WTC11 (cell line): ENCODE results near the gene PTPRB. TPM values are rescaled to one million over a fixed set of nuclear protein-coding genes. Genes with fewer than 3 reads are reported as not detected.

Experiments used
- ATAC-seq: fragments of 200-7000 bp; cut with Tn5 transposase; 2 replicates; pipeline ENCODE4 v1.10.0; 2021; ENCODE audit warnings: mild to moderate bottlenecking, moderate library complexity
- CTCF ChIA-PET: fragments of 300-600 bp; sonication (Branson Sonifier 250); formaldehyde crosslinking; loops from one replicate; lab custom pipeline; 2021; ENCODE audit warnings: antibody characterized with exemption; lab: Charles Lee
- POLR2A ChIA-PET: fragments of 350-600 bp; sonication (Branson Sonifier 250); formaldehyde crosslinking; loops from one replicate; lab custom pipeline; 2021; ENCODE audit warnings: antibody characterized with exemption; lab: Charles Lee
- DNase-seq: peaks from one replicate; pipeline ENCODE4 v3.0.0; 2021; ENCODE audit warnings: low spot score
- H3K27ac Mint-ChIP-seq: 2 replicates; pipeline ENCODE4 v1.8.0; 2021; ENCODE audit warnings: mixed read lengths
- H3K27me3 Mint-ChIP-seq: 2 replicates; pipeline ENCODE4 v1.8.0; 2021; ENCODE audit warnings: low read depth, mild to moderate bottlenecking, moderate library complexity, mixed read lengths
- H3K36me3 Mint-ChIP-seq: 2 replicates; pipeline ENCODE4 v1.8.0; 2021; ENCODE audit warnings: mixed read lengths
- H3K4me1 Mint-ChIP-seq: 2 replicates; pipeline ENCODE4 v1.8.0; 2022; ENCODE audit warnings: mixed read lengths
- H3K4me3 Mint-ChIP-seq: 2 replicates; pipeline ENCODE4 v1.8.0; 2021; ENCODE audit warnings: mild to moderate bottlenecking, moderate library complexity, mixed read lengths
- H3K9me3 Mint-ChIP-seq: 2 replicates; pipeline ENCODE4 v1.8.0; 2021; ENCODE audit warnings: mixed read lengths
- AR ChIP-seq: fragments of 250-450 bp; sonication (Bioruptor Pico); IDR thresholded peaks from 2 replicates; pipeline ENCODE4 v1.9.0; 2021; ENCODE audit warnings: mild to moderate bottlenecking
- ARID4B ChIP-seq: sonication (generic); formaldehyde crosslinking; IDR thresholded peaks from 2 replicates; pipeline ENCODE4 v1.8.0; 2023; ENCODE audit warnings: missing genetic modification reagents, mild to moderate bottlenecking, borderline replicate concordance
- CDX4 ChIP-seq: fragments of 250-450 bp; sonication (Bioruptor Pico); IDR thresholded peaks from 2 replicates; pipeline ENCODE4 v1.9.0; 2021; ENCODE audit warnings: moderate library complexity, mild to moderate bottlenecking, inconsistent platforms, borderline replicate concordance
- FOXJ3 ChIP-seq: sonication (generic); formaldehyde crosslinking; IDR thresholded peaks from 2 replicates; pipeline ENCODE4 v1.9.0; 2021; ENCODE audit warnings: missing genetic modification reagents, mild to moderate bottlenecking, borderline replicate concordance
- JAZF1 ChIP-seq: fragments of 250-450 bp; sonication (Bioruptor Pico); IDR thresholded peaks from 2 replicates; pipeline ENCODE4 v1.9.0; 2021; ENCODE audit warnings: moderate library complexity, mild to moderate bottlenecking, inconsistent platforms
- JUN ChIP-seq: sonication (generic); formaldehyde crosslinking; IDR thresholded peaks from 2 replicates; pipeline ENCODE4 v1.8.0; 2023; ENCODE audit warnings: mild to moderate bottlenecking, missing genetic modification reagents
- NFATC4 ChIP-seq: fragments of 250-450 bp; sonication (Bioruptor Pico); IDR thresholded peaks from 2 replicates; pipeline ENCODE4 v1.9.0; 2021; ENCODE audit warnings: mild to moderate bottlenecking
- NFE2L1 ChIP-seq: sonication (generic); formaldehyde crosslinking; IDR thresholded peaks from 2 replicates; pipeline ENCODE4 v1.8.1; 2023; ENCODE audit warnings: missing genetic modification reagents
- OVOL2 ChIP-seq: fragments of 250-450 bp; sonication (Bioruptor Pico); IDR thresholded peaks from 2 replicates; pipeline ENCODE4 v1.9.0; 2021; ENCODE audit warnings: mild to moderate bottlenecking, borderline replicate concordance
- PRRX2 ChIP-seq: fragments of 250-450 bp; sonication (Bioruptor Pico); IDR thresholded peaks from 2 replicates; pipeline ENCODE4 v1.8.0; 2021; ENCODE audit warnings: mild to moderate bottlenecking
- RORB ChIP-seq: fragments of 250-450 bp; sonication (Bioruptor Pico); IDR thresholded peaks from 2 replicates; pipeline ENCODE4 v1.9.0; 2021; ENCODE audit warnings: mild to moderate bottlenecking
- SOX15 ChIP-seq: fragments of 250-450 bp; sonication (Bioruptor Pico); IDR thresholded peaks from 2 replicates; pipeline ENCODE4 v1.9.0; 2021; ENCODE audit warnings: mild to moderate bottlenecking
- TCF7 ChIP-seq: sonication (generic); formaldehyde crosslinking; IDR thresholded peaks from 2 replicates; pipeline ENCODE4 v1.8.0; 2022; ENCODE audit warnings: mild to moderate bottlenecking, low read depth, missing genetic modification reagents, moderate library complexity
- TEAD4 ChIP-seq: sonication (generic); formaldehyde crosslinking; IDR thresholded peaks from 2 replicates; pipeline ENCODE4 v1.8.0; 2022; ENCODE audit warnings: mild to moderate bottlenecking, missing genetic modification reagents
- TP53 ChIP-seq: sonication (generic); formaldehyde crosslinking; IDR thresholded peaks from 2 replicates; pipeline ENCODE4 v1.8.1; 2023; ENCODE audit warnings: mild to moderate bottlenecking, missing genetic modification reagents
- ZBTB43 ChIP-seq: sonication (generic); formaldehyde crosslinking; IDR thresholded peaks from 2 replicates; pipeline ENCODE4 v1.8.1; 2023; ENCODE audit warnings: mild to moderate bottlenecking, missing genetic modification reagents
- ZNF121 ChIP-seq: sonication (generic); formaldehyde crosslinking; IDR thresholded peaks from 2 replicates; pipeline ENCODE4 v1.8.0; 2023; ENCODE audit warnings: missing genetic modification reagents
- ZNF232 ChIP-seq: sonication (generic); formaldehyde crosslinking; IDR thresholded peaks from 2 replicates; pipeline ENCODE4 v1.8.0; 2022; ENCODE audit warnings: mild to moderate bottlenecking, missing genetic modification reagents
- ZNF317 ChIP-seq: sonication (generic); formaldehyde crosslinking; IDR thresholded peaks from 2 replicates; pipeline ENCODE4 v1.8.1; 2023; ENCODE audit warnings: low read depth, mild to moderate bottlenecking, moderate library complexity, missing genetic modification reagents, borderline replicate concordance
- ZNF396 ChIP-seq: fragments of 250-450 bp; sonication (Bioruptor Pico); IDR thresholded peaks from 2 replicates; pipeline ENCODE4 v1.8.0; 2021; ENCODE audit warnings: mild to moderate bottlenecking, moderate library complexity, borderline replicate concordance
- ZNF671 ChIP-seq: fragments of 250-450 bp; sonication (Bioruptor Pico); IDR thresholded peaks from 2 replicates; pipeline ENCODE4 v1.8.0; 2021; ENCODE audit warnings: mild to moderate bottlenecking
- total RNA-seq: library from RNA; stranded (reverse); gene quantifications from 3 replicates; pipeline ENCODE4 v1.2.3, GENCODE V29; 2021
- TF ChIP-seq, protein P1 (sequence below): fragments of 250-450 bp; sonication (Bioruptor Pico); IDR thresholded peaks from 2 replicates; pipeline ENCODE4 v1.8.0; 2021; ENCODE audit warnings: mild to moderate bottlenecking
- TF ChIP-seq, protein P2 (sequence below): sonication (generic); formaldehyde crosslinking; IDR thresholded peaks from 2 replicates; pipeline ENCODE4 v1.8.0; 2022; ENCODE audit warnings: mild to moderate bottlenecking, missing genetic modification reagents
- TF ChIP-seq, protein P3 (sequence below): sonication (generic); formaldehyde crosslinking; IDR thresholded peaks from 2 replicates; pipeline ENCODE4 v1.8.0; 2023; ENCODE audit warnings: missing genetic modification reagents

PTPRB gene
- total RNA-seq, 1 experiment from 2014 or later, result 3.3 TPM

GRCh38 chr12:70584332-70584731, 52.9 kb downstream of the PTPRB start:
- CTCF ChIA-PET, result interaction anchor here (0.5 kb wide), 1 partner anchor 9 kb away, joined by 3 read pairs; no protein-coding TSS in a partner anchor

GRCh38 chr12:70583251-70583650, 54.0 kb downstream of the PTPRB start:
- H3K4me3 Mint-ChIP-seq, result no peak overlapping the region
- H3K9me3 Mint-ChIP-seq, result peaks cover 41% of the 10 kb centered on the region
- no peak overlapping the region for H3K27ac Mint-ChIP-seq
- DNase-seq (no peak), ATAC-seq (no peak)
- H3K36me3 Mint-ChIP-seq, result peaks cover 40% of the 10 kb centered on the region
- peaks cover 10% of the 10 kb centered on the region for H3K4me1 Mint-ChIP-seq
- H3K27me3 Mint-ChIP-seq, result no peaks in the 10 kb centered on the region; the same call in 1 of the 2 replicates
- CTCF ChIA-PET, result no interaction called here
- POLR2A ChIA-PET, result no interaction called here
- TF ChIP-seq AR (CRISPR knock-in tag), result no peak
- TF ChIP-seq RORB (CRISPR knock-in tag), result no peak
- no peak for TF ChIP-seq NFE2L1
- TF ChIP-seq, protein P1, sequence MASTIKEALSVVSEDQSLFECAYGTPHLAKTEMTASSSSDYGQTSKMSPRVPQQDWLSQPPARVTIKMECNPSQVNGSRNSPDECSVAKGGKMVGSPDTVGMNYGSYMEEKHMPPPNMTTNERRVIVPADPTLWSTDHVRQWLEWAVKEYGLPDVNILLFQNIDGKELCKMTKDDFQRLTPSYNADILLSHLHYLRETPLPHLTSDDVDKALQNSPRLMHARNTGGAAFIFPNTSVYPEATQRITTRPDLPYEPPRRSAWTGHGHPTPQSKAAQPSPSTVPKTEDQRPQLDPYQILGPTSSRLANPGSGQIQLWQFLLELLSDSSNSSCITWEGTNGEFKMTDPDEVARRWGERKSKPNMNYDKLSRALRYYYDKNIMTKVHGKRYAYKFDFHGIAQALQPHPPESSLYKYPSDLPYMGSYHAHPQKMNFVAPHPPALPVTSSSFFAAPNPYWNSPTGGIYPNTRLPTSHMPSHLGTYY (CRISPR knock-in tag), result no peak
- TF ChIP-seq ZBTB43 (CRISPR knock-in tag), result no peak

More at GRCh38 chr12:70584332-70584731, 52.9 kb downstream of the PTPRB start:
- peaks cover 10% of the 10 kb centered on the region for H3K4me1 Mint-ChIP-seq
- peaks cover 43% of the 10 kb centered on the region for H3K36me3 Mint-ChIP-seq
- no peak for ATAC-seq
- POLR2A ChIA-PET, result no interaction called here
- H3K27me3 Mint-ChIP-seq, result no peaks in the 10 kb centered on the region; the same call in 1 of the 2 replicates
- H3K4me3 Mint-ChIP-seq, result no peak overlapping the region
- no peak overlapping the region for H3K27ac Mint-ChIP-seq
- peaks cover 41% of the 10 kb centered on the region for H3K9me3 Mint-ChIP-seq
- no peak for TF ChIP-seq PRRX2
- TF ChIP-seq, protein P2, sequence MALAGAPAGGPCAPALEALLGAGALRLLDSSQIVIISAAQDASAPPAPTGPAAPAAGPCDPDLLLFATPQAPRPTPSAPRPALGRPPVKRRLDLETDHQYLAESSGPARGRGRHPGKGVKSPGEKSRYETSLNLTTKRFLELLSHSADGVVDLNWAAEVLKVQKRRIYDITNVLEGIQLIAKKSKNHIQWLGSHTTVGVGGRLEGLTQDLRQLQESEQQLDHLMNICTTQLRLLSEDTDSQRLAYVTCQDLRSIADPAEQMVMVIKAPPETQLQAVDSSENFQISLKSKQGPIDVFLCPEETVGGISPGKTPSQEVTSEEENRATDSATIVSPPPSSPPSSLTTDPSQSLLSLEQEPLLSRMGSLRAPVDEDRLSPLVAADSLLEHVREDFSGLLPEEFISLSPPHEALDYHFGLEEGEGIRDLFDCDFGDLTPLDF (CRISPR knock-in tag), result no peak
- no peak for TF ChIP-seq CDX4
- TF ChIP-seq ARID4B, result no peak
- TF ChIP-seq, protein P3, sequence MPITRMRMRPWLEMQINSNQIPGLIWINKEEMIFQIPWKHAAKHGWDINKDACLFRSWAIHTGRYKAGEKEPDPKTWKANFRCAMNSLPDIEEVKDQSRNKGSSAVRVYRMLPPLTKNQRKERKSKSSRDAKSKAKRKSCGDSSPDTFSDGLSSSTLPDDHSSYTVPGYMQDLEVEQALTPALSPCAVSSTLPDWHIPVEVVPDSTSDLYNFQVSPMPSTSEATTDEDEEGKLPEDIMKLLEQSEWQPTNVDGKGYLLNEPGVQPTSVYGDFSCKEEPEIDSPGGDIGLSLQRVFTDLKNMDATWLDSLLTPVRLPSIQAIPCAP (CRISPR knock-in tag), result no peak
- TF ChIP-seq TCF7 (CRISPR knock-in tag), result no peak
- no peak for TF ChIP-seq JUN (CRISPR knock-in tag)
- TF ChIP-seq NFATC4 (CRISPR knock-in tag), result no peak
- no peak for TF ChIP-seq TP53 (CRISPR knock-in tag)
- no peak for TF ChIP-seq SOX15 (CRISPR knock-in tag)
- no peak for TF ChIP-seq TEAD4
- TF ChIP-seq ZNF232, result no peak
- TF ChIP-seq RORB (CRISPR knock-in tag), result no peak
- TF ChIP-seq OVOL2 (CRISPR knock-in tag), result no peak
- no peak for TF ChIP-seq ZNF121 (CRISPR knock-in tag)
- no peak for TF ChIP-seq ZNF396 (CRISPR knock-in tag)
- TF ChIP-seq ZNF671 (CRISPR knock-in tag), result no peak
- no peak for TF ChIP-seq FOXJ3 (CRISPR knock-in tag)
- no peak for TF ChIP-seq JAZF1
- no peak for TF ChIP-seq ZNF317 (CRISPR knock-in tag)
- no peak for DNase-seq
